Fibroblast of gingiva (primary cell): ENCODE data around the gene OSBP2.

Experiments
- DNase-seq: peaks from one replicate; pipeline ENCODE4 v3.0.0-alpha.2; 2011; ENCODE audit warnings: low read depth

The OSBP2 gene

DNA sequence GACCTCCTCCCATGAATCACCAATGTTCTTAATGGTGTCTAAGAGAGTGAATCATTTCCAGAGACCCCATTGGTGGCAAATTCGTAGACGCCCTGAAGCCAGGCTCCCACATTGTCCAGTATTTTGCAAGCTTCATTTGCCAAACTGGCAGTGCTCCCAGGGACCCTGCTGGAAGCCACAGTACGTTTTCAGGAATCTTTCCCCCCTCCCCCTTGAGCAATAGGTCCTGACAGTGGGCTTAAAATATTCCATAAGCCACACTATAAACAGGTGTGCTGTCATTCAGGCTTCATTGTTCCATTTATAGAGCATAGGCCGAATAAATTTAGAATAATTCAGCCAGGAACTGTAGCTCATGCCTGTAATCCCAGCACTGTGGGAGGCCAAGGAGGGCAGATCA lies 148.6 kb downstream of the OSBP2 start:
- no peak for DNase-seq

- DNase-seq, result no peak
Observed at GRCh38 chr22:30847583-30847982, 152.9 kb downstream of the OSBP2 start.

DNA sequence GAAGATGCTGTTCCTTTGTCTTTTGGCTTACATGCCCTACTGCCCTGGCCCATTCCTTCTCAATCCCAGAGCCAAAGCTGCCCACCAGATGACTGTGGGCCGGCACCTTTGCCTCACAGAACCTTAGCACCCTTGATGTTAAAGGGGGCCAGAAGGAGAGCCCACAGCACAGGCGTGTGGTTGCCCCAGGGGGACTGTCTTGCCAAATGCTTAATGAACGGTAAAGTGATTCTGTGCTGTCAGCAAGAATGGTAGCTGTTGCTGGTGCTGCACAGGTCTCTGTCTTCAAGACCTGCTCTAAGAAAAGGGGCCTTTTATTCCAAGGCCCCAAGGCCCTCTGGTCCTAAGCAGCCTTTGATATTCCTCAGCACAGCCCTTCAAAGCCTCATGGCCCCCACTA lies 160.6 kb downstream of the OSBP2 start:
- no peak for DNase-seq

GRCh38 chr22:30855677-30856518 lies 161.2 kb downstream of the OSBP2 start:
- no peak for DNase-seq

DNA sequence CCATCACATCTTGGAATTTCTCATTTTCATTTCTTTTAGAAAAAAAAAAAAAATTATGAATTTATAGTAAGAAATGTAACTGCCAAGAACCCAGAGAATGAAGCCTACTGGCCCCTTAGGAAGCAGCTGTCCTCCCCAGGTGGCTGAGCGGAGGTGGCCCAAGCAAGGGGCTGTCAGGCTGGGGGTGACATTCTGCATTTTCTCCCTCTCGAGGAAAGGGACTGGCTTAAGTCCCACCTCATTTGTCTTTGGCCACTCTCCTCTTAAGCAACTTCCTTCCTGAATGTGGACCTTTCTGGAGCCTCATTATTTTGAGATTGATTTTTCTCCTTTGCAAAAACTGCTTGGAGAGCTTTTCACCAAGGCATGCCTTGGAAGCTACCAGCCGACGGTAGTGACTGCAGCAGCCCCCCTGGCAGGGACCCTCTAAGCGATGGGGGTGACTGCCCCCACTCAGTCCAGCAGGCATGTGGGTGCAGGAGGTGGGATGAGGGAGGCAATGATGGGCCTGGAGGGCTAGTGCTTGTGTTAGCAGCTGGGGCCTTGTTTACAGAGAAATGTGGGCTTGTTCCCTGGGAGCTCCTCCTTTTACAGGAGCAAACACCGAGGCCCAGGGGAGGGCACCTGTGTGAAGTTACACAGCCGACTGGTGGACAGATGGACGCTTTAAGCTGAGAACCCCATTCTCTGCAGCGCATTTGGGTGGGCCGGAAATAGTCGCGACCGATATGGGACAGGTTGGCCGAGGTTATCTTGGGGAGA lies 162.2 kb downstream of the OSBP2 start:
- DNase-seq, result no peak

- no peak for DNase-seq
Observed at GRCh38 chr22:30857791-30858190, 163.1 kb downstream of the OSBP2 start.

DNA sequence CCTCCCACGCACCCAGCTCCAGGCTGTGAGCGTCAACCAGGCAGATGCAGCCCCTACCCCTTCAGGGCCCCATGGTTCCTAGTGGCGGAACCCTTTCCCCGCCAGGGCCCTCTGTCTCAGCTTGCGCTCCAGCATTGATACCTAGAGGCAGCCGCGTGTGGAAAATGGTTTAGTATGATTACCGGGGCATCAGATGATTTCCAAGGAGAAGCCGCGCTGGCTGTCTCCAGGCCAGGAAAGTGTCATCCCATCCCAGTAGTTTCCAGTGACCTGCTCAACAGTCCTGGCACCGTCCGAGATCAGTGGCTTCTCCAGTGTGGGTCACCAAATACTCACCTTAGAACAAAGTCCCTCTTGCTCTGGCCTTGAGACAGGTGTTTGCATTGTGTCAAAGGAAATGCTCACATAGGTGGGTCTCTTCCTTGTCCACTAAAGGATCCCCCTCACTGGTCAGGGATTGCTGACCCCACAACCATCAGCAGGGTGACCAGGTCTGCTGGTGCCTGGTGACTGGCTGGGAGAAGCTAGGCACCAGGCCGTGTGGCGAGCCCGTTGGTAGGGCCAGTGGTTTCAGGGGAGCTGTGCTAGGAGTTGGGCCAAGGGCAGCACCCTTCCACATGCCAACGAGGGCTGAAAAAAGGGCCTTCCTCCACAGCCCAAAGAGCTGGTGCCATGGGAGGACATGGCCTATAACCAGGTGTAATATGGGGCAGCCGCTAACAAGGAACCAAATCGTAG lies 164.5 kb downstream of the OSBP2 start:
- no peak for DNase-seq

DNA sequence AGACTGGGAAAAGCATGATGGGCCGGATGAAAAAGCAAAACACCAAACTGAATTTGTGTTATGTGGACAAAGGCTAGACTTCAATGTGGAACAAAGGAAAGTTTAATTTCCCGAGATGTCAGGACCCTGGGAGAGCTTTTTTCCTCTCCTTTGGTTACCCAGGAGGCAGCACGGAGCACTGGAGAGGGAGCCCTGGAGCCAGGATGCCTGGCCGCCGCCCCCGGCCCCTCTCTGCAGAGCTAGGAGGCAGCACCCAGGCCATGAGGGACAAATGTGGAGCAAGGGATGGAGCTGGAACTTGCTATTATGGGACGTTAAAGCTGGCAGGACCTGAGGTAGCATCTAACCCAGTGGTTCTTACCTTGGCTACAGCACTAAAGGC lies 165.0 kb downstream of the OSBP2 start:
- no peak for DNase-seq

DNA sequence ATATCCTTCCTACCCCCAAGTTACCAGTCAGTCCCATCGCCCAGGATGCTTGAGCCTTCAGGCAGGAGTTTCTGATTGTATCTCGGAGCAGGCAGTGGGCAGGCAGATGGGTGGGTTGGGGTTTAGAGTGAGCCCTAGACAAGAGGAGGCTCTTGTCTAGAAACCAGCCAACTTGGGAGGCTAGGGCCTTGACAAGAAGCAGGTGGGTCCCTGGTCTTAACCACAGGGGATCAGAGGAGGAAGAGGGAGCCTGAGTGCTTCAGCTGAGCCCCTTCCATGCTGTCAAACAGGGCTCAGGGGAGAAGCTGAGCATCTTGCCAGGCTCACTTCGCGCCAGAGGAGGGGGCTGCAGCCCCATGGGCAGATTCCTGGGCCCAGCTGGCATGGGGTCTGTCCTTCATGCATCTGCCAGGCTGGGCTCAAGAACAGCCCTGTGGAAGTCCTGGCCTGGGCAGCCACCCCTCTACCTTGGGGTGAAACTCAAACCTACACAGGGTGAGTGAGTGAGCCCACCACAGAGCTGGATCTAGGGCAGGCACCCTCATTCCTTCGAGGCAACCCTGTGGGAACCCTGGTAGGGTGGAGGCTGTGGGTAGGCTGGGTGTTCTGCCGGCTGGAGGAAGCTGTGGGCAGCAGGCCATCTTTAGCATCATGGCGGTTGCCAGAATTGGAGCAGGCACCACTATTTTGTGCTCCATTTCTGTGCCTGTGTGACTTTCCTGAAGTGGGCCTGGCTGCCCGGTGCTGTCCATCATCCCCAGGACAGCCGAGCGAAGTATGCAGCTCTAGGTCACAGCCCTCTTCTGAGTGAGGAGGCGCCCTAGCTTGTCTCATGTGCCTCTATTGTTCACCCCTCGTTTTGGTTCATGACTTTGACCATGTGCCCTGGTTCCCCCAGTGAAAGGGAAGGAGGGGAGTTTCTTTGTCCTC lies 165.8 kb downstream of the OSBP2 start:
- DNase-seq, result no peak

DNA sequence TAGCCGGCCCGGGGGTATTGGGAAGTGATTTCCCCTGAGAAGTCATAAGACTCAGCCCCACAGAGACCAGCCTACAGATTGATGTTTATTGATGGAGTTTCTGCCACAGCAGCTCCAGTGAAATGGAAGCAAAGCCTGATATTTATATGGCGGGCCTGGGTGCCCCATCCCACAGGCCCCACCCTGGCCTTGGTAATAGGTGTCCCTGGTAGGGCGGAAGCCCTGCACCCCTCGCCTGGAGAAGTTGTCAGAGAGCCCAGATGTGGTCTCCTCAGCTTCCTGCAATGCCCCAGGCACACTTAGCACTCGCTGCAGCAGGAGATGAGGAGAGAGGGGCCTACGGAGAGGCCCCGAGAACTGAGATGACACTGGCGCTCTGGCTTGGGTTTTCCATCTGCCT lies 166.5 kb downstream of the OSBP2 start:
- DNase-seq, result no peak

DNA sequence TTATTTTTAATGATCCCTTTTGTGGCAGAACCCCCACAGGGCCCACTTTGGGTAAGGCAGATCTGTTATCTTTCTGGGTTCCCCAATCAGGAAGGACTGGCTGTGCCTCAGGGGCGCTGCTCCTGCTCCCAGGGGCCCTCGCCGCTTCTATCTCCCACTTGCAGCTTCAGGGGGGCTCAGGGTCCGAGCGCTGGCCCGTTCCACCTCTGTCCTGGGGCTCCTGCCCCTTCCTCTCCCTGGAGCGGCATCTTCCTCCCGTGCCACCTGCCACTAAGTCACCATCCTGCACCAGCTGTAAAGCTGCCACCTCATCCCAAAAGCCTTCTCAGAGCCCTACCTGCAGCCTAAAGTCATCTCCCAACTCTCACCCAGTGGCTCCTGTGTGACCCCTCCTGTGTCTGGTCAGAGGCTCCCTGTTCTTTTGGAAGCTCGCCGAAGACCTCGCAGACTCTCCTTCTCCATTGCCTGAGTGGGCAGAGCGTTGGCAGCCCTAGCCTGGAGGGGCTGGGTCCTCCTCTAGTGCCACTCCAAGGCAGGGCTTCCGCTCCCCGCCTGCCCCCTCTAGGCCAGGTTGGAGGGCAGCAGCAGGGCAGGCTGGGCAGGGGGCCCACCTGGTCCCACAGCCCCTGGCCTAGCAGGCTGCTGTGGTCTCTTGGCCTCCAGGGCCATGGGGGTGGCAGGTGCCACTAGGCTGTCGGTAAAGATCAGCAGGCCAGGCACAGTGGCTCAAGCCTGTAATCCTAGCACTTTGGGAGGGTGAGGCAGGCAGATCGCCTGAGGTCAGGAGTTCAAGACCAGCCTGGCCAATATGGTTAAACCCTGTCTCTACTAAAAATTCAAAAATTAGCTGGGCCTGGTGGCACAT lies 167.2 kb downstream of the OSBP2 start:
- no peak for DNase-seq

- DNase-seq, result no peak
Observed at GRCh38 chr22:30863081-30863833, 168.6 kb downstream of the OSBP2 start.

DNA sequence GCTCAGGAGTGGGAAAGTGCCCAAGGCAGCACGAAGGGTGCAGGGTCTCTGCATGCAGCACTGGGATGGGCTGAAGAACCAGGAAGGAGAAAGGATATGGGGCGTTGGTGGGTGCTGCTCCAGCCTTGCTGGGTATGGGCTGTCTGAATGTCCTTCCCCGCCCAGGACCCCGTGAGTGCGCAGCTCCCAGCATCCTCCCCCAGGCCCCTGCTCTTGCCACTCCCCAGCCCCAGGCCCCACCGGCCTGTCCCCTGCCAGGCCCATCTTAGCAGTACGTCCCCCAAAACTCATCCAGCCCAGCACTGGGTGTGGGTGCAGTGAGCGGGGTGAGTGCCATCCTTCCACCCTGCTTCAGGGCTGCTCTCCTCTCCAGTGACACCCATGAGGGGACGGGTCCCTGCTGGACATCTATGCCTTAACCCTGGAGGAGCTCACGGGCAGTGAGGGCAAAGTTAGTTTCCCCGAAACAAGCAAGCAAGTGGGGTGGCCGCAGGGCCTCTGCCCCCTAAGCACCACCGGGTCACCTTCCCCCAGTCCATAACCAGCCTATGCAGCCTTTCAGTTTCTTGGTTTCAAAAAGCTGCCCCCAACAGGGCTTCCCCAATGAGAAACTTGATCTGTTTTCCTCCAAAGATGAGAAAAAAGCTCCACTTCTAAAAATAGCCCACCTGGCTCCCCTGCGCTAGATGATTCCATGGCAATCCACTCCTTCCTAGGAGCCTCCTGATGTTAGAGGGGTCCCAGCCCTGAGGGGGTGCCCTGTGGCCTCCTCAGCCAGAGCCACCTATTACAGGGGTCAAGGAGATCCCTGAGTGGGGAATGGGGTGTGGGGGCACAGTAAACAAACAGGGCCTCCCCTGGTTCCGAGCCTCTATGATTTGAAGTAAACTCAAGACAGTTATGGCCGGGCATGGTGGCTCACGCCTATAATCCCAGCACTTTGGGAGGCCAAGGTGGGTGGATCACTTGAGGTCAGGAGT lies 170.1 kb downstream of the OSBP2 start:
- no peak for DNase-seq

DNA sequence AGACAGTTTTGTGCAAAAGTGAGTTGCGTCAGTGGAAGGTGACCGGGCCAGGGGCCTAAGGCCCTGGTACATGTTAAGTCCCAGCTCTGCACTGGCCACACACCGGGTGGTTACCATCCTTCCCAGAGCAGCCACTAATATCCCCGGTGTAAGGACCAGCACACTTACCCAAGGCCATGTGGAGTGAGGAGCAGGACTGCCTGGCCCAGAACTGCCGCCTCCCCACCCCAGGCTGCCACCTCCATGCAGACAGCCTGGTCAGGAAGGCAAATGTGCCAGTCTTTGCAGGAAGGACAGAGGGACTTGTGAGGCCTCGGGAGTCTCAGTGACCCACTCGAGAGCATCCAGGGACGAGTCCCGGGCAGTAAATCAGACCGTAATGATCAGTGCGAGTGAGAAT lies 171.0 kb downstream of the OSBP2 start:
- DNase-seq, result no peak

- DNase-seq, result no peak
Observed at GRCh38 chr22:30866216-30866615, 171.5 kb downstream of the OSBP2 start.

DNA sequence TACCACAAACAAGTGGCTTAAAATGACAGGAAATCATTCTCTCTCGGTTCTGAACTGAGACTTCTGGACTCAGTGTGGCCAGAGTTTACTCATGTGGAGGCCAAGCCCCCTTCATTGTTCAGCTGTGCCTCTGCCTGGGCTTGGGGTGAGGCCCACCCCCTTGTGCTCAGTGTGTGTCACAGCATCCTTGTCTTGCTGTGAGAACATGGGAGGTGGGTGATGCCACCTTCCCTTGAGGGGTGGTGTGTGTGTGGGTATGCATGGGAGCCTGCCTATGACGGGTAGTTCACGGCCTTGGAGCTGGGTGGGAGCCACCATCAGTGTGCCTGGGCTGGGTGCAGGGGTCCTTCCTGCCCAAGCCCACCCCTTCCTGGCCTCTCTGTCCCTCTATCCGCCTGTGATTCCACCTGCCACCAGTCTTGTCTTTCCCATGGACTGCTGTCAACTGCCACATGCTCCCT lies 172.2 kb downstream of the OSBP2 start:
- DNase-seq, result no peak

DNA sequence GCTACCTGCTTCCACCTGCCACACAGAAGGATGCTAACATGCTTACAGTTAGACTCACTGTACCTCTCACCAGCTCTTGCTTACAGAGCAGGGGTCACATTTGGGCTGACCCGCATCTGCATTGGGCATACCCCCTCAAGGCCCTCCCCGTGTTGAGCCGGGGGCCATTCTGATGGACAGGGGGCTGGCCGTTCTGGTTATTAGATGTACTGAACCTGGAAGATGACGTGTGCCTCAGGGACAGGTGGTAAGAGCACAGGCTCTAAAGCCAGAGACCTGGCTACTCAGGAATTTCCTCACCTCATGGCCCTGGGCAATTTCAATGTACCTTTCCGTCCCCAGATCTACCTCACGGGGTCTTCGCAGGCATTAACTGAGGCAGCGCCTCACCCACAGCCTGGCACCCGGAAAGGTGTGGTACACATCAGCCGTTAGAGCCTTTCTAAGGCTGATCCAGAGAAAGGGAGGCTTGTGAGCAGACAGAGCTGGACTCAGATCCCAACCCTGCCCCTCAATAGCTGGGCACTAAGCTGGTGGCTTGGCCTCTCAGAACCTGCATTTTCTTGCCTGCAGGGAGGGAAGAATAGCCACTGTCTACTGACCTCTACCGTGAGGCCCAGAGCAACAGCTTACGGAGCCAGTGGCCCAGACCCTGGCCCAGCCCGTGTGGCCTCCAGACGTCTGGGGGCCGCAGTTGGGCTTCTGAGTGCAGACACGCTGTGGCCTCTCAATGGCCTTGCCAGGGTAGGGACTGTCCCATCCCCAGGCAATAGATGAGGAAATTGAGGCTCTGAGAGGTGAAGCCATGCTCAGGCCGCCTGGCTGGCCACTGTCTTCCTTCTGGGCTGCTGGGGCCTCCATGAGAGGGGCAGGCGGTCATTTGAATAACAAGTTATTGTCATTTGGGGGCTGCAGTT lies 173.3 kb downstream of the OSBP2 start:
- no peak for DNase-seq
